Epithelial cell of proximal tubule (primary cell): ENCODE data around the gene TP53BP2. TPM values are rescaled to one million over a fixed set of nuclear protein-coding genes. Genes with fewer than 3 reads are reported as not detected.
A peak's percentile ranks its signal among the peaks of the same experiment; 100 is the strongest.

Experiments used
- DNase-seq: peaks from one replicate; pipeline ENCODE4 v3.0.0-alpha.2; 2011; ENCODE audit warnings: low read depth
- H3K4me3 ChIP-seq: 2 replicates; pipeline ENCODE4 v1.5.1; 2011; ENCODE audit warnings: low read depth, mild to moderate bottlenecking, low read length
- CTCF ChIP-seq: conservative IDR thresholded peaks from 2 replicates; pipeline ENCODE4 v1.5.1; 2012; ENCODE audit warnings: low read depth, mild to moderate bottlenecking, low read length
- total RNA-seq: library from RNA; depleted of rRNA; stranded (reverse); fragments of >200 nt; gene quantifications from 2 replicates; pipeline ENCODE4 v1.2.3, GENCODE V29; 2015

Gene TP53BP2
- total RNA-seq, 1 donor from 2014 or later = 102 TPM

- no peak overlapping the region for H3K4me3 ChIP-seq
- no peak for DNase-seq
- no peak for TF ChIP-seq CTCF
Measured at GRCh38 chr1:223750730-223751570, 94.8 kb downstream of the TP53BP2 start.

- peak; percentile 81 for TF ChIP-seq CTCF
- no peak overlapping the region for H3K4me3 ChIP-seq
- DNase-seq = no peak
Measured at GRCh38 chr1:223748773-223749733, 96.7 kb downstream of the TP53BP2 start.

GRCh38 chr1:223748405-223748772 lies 97.4 kb downstream of the TP53BP2 start:
- no peak for TF ChIP-seq CTCF
- no peak for DNase-seq
- no peak overlapping the region for H3K4me3 ChIP-seq

GRCh38 chr1:223747838-223748335 lies 97.9 kb downstream of the TP53BP2 start:
- no peak overlapping the region for H3K4me3 ChIP-seq
- no peak for TF ChIP-seq CTCF
- no peak for DNase-seq

GRCh38 chr1:223745731-223746130 lies 100.0 kb downstream of the TP53BP2 start:
- no peak for TF ChIP-seq CTCF
- DNase-seq = no peak

GRCh38 chr1:223742856-223743517 lies 102.8 kb downstream of the TP53BP2 start:
- TF ChIP-seq CTCF = no peak
- no peak for DNase-seq
- no peak overlapping the region for H3K4me3 ChIP-seq

More at GRCh38 chr1:223745731-223746130, 100.0 kb downstream of the TP53BP2 start:
- no peak overlapping the region for H3K4me3 ChIP-seq
